Ovary (tissue), 3 donors: Measurements from ENCODE around the gene EMX2.

Experiments used
- CTCF ChIP-seq, 3 donors: fragments of 450-650 bp in 2 of 3; fragments of 200-600 bp in 1 of 3; IDR thresholded peaks; one replicate each; pipeline versions ENCODE4 v1.5.1 to v1.8.0; 2016 to 2022; ENCODE audit warnings: antibody characterized with exemption in 3 of 3, mild to moderate bottlenecking in 1 of 3
- EP300 ChIP-seq: sonication (generic); formaldehyde crosslinking; IDR thresholded peaks from one replicate; pipeline ENCODE4 v1.6.1; 2017; ENCODE audit warnings: antibody characterized with exemption
- donor health status: DM: no; HTN: no; CAD: no.

- TF ChIP-seq CTCF (IDR thresholded peaks at IDR 0.05) (no peak), EP300 (no peak)
Measured at GRCh38 chr10:117562220-117562619, 19.7 kb downstream of the EMX2 start.
